RPMI8226 (cell line): ENCODE measurements around the gene OR7G1.

Experiments
- DNase-seq: peaks from one replicate; pipeline ENCODE4 v3.0.0-alpha.2; 2015

OR7G1 gene

DNA sequence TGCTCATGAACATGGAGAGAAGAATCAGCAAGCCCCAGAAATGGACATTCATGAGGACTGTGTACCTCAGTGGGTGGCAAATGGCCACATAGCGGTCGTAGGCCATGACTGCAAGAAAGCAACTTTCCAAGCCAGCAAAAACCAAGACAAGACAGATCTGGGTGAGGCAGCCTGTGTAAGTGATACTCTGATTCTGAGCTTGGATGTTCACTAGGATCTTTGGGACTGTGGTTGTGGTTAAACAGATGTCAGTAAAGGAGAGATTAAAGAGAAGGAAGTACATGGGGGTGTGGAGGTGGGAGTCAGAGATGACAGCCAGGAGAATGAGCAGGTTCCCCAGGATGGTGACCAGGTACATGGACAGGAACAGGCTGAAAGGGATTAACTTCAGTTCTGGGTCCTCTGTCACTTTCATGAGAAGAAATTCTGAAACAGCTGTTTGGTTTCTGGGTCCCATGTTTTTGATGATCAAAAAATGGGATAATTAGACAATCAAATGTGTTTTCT lies at the start of gene OR7G1:
Gene OR7G1 (minus strand): TSS at position 457 of the 507 bp plus-strand sequence. CDS start 0 bp downstream, at position 457.
- DNase-seq, result no peak

DNA sequence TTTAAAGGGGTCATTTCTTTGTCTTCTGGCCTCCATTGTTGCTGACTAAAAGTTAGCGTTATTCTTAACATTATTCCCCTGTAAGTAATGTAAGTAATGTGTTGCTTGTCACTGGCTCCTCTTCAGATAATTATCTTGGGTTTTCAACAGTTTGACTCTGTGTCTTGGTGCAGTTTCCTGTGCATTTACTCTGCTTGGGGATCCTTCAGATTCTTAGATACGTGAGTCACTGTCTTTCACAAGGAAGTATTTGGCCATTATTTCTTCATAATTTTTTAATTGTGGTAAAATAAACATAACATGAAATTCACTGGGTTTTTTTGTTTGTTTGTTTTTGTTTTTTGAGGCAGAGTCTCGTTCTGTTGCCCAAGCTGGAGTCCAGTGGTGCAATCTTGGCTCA lies 49.7 kb upstream of the OR7G1 start:
- no peak for DNase-seq

GRCh38 chr19:9161427-9161826 lies 45.9 kb upstream of the OR7G1 start:
- no peak for DNase-seq

GRCh38 chr19:9159891-9160290 lies 44.3 kb upstream of the OR7G1 start:
- no peak for DNase-seq

DNA sequence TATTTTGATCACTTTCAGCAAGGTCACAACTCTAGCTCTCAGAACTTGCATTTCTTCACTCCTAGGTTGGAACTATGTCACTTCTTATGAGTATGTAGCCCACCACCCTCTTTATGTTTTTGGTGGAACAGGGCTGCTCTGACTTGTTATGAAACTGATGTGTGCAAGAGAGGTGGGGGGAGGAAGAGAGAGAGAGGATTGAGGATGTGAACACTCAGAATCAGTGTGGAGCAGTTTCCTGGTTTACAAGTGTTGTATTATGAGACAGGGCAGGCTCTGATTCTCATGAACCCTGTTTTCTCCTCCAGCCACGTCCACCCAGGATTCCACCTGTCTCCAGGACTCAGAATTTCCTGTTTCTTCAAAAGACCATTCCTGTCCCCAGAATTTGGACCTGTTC lies 40.7 kb upstream of the OR7G1 start:
- DNase-seq, result no peak

GRCh38 chr19:9155591-9155990 lies 40.0 kb upstream of the OR7G1 start:
- no peak for DNase-seq

- DNase-seq, result no peak
These were observed 35.8 kb upstream of the OR7G1 start for GRCh38 chr19:9151367-9151766.

GRCh38 chr19:9150650-9151049 lies 35.1 kb upstream of the OR7G1 start:
- DNase-seq, result no peak

DNA sequence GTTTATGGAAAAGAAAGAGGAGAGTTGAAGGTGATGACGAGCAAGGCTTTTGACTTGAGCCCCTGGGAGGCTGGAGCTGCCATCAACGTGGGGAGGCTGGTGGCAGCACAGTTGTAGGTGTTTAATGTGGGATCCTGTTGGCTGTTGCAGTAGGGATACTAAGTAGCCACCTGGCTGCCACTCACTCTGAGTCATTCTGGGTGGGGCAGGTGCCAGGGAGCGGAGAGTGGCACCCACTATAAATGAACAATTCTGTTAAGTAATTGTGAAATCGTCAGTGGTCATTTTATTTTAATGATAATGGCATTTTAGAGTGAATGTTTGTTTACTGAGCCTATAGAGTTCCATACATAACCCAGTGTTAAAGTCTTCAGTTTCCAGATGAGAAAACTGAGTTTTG lies 34.4 kb upstream of the OR7G1 start:
- DNase-seq, result no peak

DNA sequence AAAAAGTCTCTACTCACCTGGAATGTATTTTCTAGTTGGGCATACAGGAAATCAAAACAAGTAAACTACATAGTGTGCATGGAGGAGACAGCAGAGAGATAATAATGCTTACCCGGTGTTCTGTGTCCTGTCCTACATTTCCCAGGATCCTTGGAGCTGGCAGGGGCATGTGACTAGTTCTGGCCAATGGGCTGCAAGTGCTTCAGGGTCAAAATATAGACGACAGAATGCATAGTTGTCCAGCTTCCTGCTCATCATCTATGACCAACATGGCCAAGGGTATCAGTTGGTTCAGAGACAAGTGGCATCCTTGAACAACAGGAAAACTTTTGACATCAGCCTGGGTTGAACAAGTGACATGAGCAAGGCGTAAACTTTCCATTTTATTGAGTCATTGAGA lies 33.1 kb upstream of the OR7G1 start:
- no peak for DNase-seq

DNA sequence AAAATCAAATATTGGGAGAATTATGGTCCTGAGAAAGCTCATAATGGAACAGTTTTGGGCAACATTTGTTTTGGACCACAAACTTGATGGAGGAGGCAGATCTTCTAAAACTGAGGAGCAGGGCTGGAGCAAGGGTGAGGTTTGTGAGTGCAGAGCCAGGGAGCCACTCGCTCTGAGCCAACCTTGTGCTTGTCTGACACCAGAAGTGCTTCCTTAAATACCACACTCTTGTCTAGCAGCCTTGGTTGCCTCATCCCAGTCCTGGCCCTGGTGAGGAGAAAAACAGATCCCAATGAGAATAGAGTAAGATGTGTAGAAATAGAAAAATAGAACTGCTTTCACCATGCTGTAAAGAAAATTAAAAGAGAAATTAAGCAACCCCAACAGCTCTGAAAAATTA lies 31.3 kb upstream of the OR7G1 start:
- DNase-seq, result no peak

DNA sequence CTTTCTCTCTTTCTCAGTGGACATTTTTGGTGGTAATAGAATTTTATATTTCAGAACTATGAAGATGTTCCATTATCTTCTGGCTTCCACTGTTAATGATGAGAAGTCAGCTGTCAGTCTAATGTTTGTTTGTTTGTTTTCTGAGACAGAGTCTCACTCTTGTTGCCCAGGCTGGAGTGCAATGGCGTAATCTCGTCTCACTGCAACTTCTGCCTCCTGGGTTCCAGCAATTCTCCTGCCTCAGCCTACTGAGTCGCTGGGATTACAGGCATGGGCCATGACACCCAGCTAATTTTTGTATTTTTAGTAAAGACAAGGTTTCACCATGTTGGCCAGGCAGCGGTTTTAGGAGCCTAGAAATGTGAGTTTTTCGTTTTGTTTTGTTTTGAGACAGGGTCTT lies 29.4 kb upstream of the OR7G1 start:
- no peak for DNase-seq

GRCh38 chr19:9140159-9140874 lies 24.8 kb upstream of the OR7G1 start, which contains the start of gene ZNF317:
ZNF317 (plus strand) TSS chr19:9140397; CDS start chr19:9156017, 15,620 bp downstream.
- DNase-seq, result peak; percentile 96

DNA sequence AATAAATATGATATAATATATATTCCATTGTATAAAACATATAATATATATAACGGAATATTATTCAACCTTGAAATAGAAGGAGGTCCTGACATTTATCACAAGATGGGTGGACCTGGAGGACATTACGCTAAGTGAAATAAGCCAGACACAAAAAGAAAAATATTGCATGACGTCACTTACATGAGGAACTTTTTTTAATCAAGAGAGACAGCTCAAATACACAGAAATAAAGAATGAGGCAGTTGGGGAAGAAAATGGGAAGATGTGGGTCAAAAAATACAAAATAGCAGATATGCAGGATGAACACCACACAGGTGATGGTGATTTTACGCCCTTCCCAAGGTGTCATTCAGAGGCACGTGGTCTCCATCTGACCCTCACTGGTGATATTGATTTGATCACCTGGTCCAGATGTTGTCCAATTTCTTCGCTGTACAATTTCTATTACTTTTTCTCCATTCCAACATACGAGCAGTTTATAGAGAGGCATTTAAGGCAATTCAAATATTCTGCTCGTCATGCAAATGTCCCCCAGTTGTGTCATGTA lies 24.1 kb upstream of the OR7G1 start:
- DNase-seq, result no peak

DNA sequence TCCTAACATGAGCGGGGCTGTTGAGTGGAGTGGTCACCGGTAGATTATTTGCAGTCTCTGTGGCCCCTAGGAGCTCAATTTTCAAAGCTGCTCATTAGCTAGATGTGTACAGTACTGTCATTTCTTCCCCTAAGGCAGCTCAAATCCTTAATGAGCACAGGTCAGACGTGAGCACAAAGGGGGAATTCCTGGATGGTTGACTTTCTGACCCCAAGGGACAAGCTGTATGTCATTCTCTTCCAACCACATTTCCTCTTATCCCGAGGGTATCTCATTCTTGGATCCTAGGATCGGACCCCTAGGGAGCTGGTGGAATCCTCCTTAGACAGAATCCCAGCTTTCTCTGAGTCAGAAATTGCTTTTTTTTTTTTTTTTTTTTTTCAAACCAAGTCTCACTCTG lies 16.9 kb upstream of the OR7G1 start:
- no peak for DNase-seq

- DNase-seq, result peak; percentile 78
These were observed 15.4 kb upstream of the OR7G1 start for GRCh38 chr19:9130965-9131364.

- DNase-seq, result no peak
These were observed 12.6 kb upstream of the OR7G1 start for GRCh38 chr19:9128171-9128570.

GRCh38 chr19:9126900-9127405 lies 11.4 kb upstream of the OR7G1 start, which contains the start of gene OR7G3:
OR7G3 (minus strand) TSS chr19:9126950; CDS start chr19:9126950, 0 bp downstream.
- no peak for DNase-seq

DNA sequence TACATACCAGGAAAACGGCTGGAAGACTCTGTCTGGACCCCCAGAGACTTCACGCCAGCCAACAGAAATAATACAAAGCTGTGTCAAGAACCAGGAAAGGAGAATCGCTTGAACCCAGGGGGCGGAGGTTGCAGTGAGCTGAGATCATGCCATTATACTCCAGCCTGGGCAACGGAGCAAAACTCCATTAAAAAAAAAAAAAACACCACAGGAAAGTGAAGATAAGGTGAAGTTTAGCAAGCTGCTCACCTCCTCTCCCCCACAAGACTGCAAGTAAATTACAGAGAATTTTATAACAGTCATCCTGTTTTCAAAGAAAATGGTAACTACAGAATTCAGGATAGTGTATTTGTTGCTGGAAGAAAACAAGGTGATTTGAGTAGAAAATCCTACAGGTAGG lies 984 bp upstream of the OR7G1 start:
- DNase-seq, result no peak

DNA sequence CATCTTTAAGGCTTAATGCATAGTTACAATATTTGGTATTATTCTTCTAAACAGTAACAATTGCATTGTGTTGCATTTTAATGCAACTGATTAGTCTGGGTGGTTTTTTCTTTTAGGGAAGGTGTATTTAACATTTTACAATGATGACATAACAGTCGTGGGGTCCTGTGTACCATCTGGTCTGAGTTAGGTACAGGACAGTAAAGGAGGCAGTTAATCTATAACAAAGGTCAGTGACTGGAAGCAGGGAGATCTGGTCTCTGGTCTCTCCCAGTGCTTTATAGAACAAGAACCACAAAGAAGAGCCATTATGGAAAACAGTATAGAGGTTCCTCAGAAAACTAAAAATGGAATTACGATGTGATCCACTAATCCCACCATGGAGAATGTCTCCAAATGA lies 5.6 kb downstream of the OR7G1 start:
- DNase-seq, result no peak

DNA sequence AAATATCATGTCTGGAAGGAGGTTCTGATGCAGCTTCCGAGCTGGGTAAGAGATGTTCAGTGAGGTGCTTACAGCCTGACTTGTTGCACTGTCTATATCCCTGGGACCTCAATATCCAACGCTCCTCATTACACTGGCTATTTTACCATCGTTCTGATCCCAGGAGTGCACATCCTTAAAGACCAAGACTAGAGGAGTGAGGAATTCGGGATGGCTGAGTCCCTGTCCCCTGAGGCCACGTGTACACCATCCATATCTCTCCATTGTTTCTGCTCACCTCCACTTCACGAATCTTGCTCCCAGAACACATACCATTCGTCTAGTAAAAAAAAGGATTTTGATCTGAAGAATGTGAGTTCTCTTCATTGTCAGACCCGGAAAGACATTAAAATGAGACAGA lies 8.2 kb downstream of the OR7G1 start, which contains the start of gene OR7G2:
Gene OR7G2 (minus strand): TSS at position 101 of the 400 bp plus-strand sequence. CDS start 4,232 bp downstream, outside the sequence.
- DNase-seq, result no peak

- no peak for DNase-seq
These were observed 28.8 kb downstream of the OR7G1 start, which contains the start of gene OR1M1 for GRCh38 chr19:9086761-9087160. OR1M1 (plus strand) TSS chr19:9087061; CDS start chr19:9093245, 6,184 bp downstream.

GRCh38 chr19:9078651-9079050 lies 36.9 kb downstream of the OR7G1 start:
- DNase-seq, result no peak

- DNase-seq, result no peak
These were observed 38.7 kb downstream of the OR7G1 start for GRCh38 chr19:9076901-9077300.
